AG09309 (cell line): ENCODE data around the gene FAM221B.

ENCODE experiments used
- DNase-seq: peaks from one replicate; pipeline ENCODE4 v3.0.0-alpha.2; 2010; ENCODE audit warnings: low read depth
- H3K4me3 ChIP-seq: 2 replicates; pipeline ENCODE4 v1.5.1; 2011; ENCODE audit warnings: mild to moderate bottlenecking, low read depth, low read length, moderate library complexity; ENCODE audit not compliant: control insufficient read depth
- TF ChIP-seq, protein P1 (sequence below): IDR thresholded peaks from 2 replicates; pipeline ENCODE4 v1.5.1; 2011; ENCODE audit warnings: mild to moderate bottlenecking, low read depth, low read length, inconsistent platforms; ENCODE audit not compliant: insufficient read depth, control insufficient read depth; ENCODE audit errors: missing control alignments

Gene FAM221B

DNA sequence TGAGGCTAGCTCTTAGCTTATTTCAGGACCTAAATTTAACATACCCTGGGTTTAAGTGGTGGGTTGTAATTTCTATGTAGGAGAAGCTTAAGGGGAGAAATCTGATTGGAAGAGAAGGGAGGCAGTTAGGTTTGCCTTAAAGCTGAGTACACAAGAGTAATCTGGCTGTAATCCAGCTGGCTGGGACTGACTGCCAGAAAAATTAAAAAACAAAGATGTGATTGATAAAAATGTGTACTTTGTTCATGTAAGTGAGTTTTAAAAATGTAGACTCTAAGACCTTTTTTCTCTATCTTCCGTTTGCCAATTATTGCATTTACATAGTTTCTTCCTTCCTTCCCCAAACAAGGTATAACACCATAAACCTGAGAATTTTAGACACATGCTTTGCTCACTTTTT, 57.0 kb downstream of the FAM221B start:
- DNase-seq = no peak
- no peak overlapping the region for H3K4me3 ChIP-seq
- TF ChIP-seq, protein P1, sequence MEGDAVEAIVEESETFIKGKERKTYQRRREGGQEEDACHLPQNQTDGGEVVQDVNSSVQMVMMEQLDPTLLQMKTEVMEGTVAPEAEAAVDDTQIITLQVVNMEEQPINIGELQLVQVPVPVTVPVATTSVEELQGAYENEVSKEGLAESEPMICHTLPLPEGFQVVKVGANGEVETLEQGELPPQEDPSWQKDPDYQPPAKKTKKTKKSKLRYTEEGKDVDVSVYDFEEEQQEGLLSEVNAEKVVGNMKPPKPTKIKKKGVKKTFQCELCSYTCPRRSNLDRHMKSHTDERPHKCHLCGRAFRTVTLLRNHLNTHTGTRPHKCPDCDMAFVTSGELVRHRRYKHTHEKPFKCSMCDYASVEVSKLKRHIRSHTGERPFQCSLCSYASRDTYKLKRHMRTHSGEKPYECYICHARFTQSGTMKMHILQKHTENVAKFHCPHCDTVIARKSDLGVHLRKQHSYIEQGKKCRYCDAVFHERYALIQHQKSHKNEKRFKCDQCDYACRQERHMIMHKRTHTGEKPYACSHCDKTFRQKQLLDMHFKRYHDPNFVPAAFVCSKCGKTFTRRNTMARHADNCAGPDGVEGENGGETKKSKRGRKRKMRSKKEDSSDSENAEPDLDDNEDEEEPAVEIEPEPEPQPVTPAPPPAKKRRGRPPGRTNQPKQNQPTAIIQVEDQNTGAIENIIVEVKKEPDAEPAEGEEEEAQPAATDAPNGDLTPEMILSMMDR = no peak

DNA sequence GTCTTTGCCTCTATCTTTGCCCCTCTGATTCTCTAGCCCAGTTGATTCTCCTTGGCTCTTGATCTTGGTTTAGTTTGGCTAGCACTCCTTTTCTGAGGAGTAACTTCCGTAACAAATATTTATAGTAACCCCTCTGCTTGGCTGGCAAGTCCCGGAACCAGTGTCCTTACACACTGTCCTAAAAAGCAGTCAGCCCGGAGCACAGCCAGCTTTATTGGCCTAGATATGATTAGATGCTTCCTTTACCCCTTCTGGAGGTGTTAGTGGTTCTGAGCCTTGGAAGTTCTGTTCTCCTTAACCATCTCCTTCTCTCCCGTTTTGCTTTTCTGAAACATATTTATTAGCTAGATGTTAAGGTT, 57.5 kb downstream of the FAM221B start:
- TF ChIP-seq, protein P1 = no peak
- no peak overlapping the region for H3K4me3 ChIP-seq
- no peak for DNase-seq

DNA sequence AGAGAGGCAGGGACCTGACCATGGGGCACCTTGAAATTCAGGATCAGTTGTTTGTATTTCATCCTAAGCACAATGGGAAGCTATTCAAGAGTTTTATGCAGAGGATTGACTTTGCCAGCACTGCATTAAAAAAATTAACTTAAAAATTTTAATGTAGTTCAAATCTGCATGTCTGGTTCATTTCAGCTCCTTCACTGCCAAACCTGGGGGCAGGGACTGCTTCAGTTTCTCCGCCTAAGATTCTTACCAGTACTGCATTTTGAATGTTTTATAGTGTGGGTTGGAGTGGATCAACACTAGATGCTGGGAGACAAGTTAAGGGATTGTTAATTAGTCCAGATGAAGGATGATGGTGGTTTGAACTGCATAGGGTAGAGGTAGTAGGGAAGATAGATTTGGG, 58.8 kb downstream of the FAM221B start:
- H3K4me3 ChIP-seq = no peak overlapping the region
- DNase-seq = no peak
- TF ChIP-seq, protein P1 = no peak

DNA sequence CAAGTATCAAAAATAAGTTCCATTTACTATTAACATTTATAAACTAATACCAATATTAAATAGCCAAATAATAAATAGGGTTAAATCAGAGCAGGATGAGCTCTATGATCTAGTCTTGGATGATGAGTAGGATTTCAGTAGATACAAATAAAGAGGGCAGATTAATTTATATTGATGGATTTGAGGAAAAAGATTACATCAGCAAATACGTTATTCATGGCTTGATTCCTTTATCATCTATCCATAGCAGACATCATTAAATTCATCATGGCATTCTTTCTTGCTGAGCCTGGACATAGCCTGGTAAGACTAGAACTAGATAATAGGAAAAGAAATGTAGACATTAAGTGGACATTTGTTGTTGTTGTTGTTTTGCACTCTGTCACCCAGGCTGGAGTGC, 61.1 kb downstream of the FAM221B start:
- H3K4me3 ChIP-seq = no peak overlapping the region
- TF ChIP-seq, protein P1 = no peak
- no peak for DNase-seq

DNA sequence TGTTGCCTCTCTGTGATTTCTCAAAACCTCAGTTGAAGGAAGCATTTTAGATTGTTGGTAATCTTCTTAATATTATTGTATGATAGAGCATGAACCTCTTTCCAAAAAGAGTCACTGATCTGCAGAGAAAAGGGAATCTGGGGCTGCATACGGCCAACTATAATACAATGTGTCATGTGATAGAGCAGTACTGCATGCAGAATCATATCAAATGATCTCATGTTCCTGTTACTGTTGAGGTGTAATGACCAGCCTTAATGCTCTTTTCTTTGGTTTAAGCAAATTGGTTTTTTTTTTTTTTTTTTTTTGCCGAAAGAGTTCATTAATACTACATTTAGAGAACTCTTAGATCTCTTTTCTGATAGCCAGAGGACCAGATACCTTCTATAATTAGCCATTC, 61.5 kb downstream of the FAM221B start:
- no peak for DNase-seq
- no peak overlapping the region for H3K4me3 ChIP-seq
- TF ChIP-seq, protein P1 = no peak
